Transverse colon (tissue), 4 donors: ENCODE data around the gene PTPRA.

Experiments used
- CTCF ChIP-seq, 5 experiments: fragments of 200-600 bp in 3 of 5; fragments of 450-650 bp in 2 of 5; sonication (generic) in 3 of 5; IDR thresholded peaks; 1 replicate in 2 of 5; 2 replicates in 3 of 5; pipeline ENCODE4 v1.5.1; 2016 to 2017; ENCODE audit warnings: antibody characterized with exemption in 5 of 5, inconsistent platforms in 3 of 5, mild to moderate bottlenecking in 2 of 5, moderate library complexity in 1 of 5
- EP300 ChIP-seq: sonication (generic); formaldehyde crosslinking; IDR thresholded peaks from one replicate; pipeline ENCODE4 v1.6.1; 2017; ENCODE audit warnings: antibody characterized with exemption, low read depth
- POLR2A ChIP-seq: fragments of 450-650 bp; IDR thresholded peaks from one replicate; pipeline ENCODE4 v1.6.1; 2016; ENCODE audit warnings: antibody characterized with exemption, mild to moderate bottlenecking, moderate library complexity
- POLR2AphosphoS5 ChIP-seq, 3 donors: sonication (generic); formaldehyde crosslinking; IDR thresholded peaks; one replicate each; pipeline ENCODE4 v1.6.1; 2016; ENCODE audit warnings: antibody characterized with exemption in 3 of 3

GRCh38 chr20:2946988-2947961 is 74.0 kb downstream of the PTPRA start:
- TF ChIP-seq CTCF (IDR thresholded peaks at IDR 0.05) (no peak), POLR2AphosphoS5 (IDR thresholded peaks at IDR 0.05) (no peak), POLR2A (no peak), EP300 (no peak)
